Measurements from ENCODE around the gene TOR4A.

Gene TOR4A

GRCh38 chr9:137309368-137310188 lies 32.1 kb downstream of the TOR4A start:
- no peak for DNase-seq
- H3K9me3 ChIP-seq (ENCODE audit: control insufficient read depth, low read length), result no peaks in the 10 kb centered on the region
- no peak overlapping the region for H3K4me3 ChIP-seq (ENCODE audit: insufficient read depth, low read depth, low read length, poor library complexity, severe bottlenecking)

GRCh38 chr9:137310189-137311052 lies 32.9 kb downstream of the TOR4A start:
- H3K4me3 ChIP-seq (ENCODE audit: insufficient read depth, low read depth, low read length, poor library complexity, severe bottlenecking), result no peak overlapping the region
- no peaks in the 10 kb centered on the region for H3K36me3 ChIP-seq (ENCODE audit: control insufficient read depth, insufficient read depth, low read length)
- no peak overlapping the region for H3K27ac ChIP-seq (ENCODE audit: insufficient read depth, low read length, poor library complexity, severe bottlenecking)
- H3K27me3 ChIP-seq (replicated peaks; ENCODE audit: control insufficient read depth, insufficient read depth, low read length, poor library complexity, severe bottlenecking), result peaks cover 2% of the 10 kb centered on the region
- DNase-seq, result no peak
- H3K9me3 ChIP-seq (ENCODE audit: control insufficient read depth, low read length), result no peaks in the 10 kb centered on the region
- H3K4me1 ChIP-seq (ENCODE audit: control insufficient read depth, insufficient read depth, low read length, poor library complexity, severe bottlenecking), result peaks cover 10% of the 10 kb centered on the region

More at GRCh38 chr9:137309368-137310188, 32.1 kb downstream of the TOR4A start:
- H3K4me1 ChIP-seq (ENCODE audit: control insufficient read depth, insufficient read depth, low read length, poor library complexity, severe bottlenecking), result peaks cover 18% of the 10 kb centered on the region
- no peaks in the 10 kb centered on the region for H3K36me3 ChIP-seq (ENCODE audit: control insufficient read depth, insufficient read depth, low read length)
- H3K27ac ChIP-seq (ENCODE audit: insufficient read depth, low read length, poor library complexity, severe bottlenecking), result no peak overlapping the region
- H3K27me3 ChIP-seq (replicated peaks; ENCODE audit: control insufficient read depth, insufficient read depth, low read length, poor library complexity, severe bottlenecking), result no peaks in the 10 kb centered on the region

- DNase-seq, result peak in 1 of 3 donors; percentile 25
- H3K4me1 ChIP-seq (ENCODE audit: control insufficient read depth, insufficient read depth, low read length, poor library complexity, severe bottlenecking), result peaks cover 3% of the 10 kb centered on the region
- no peaks in the 10 kb centered on the region for H3K9me3 ChIP-seq (ENCODE audit: control insufficient read depth, low read length)
- H3K27me3 ChIP-seq (replicated peaks; ENCODE audit: control insufficient read depth, insufficient read depth, low read length, poor library complexity, severe bottlenecking), result peaks cover 6% of the 10 kb centered on the region
- H3K36me3 ChIP-seq (ENCODE audit: control insufficient read depth, insufficient read depth, low read length), result no peaks in the 10 kb centered on the region
- no peak overlapping the region for H3K4me3 ChIP-seq (ENCODE audit: insufficient read depth, low read depth, low read length, poor library complexity, severe bottlenecking)
- H3K27ac ChIP-seq (ENCODE audit: insufficient read depth, low read length, poor library complexity, severe bottlenecking), result no peak overlapping the region
Measured at GRCh38 chr9:137311171-137311985, 33.9 kb downstream of the TOR4A start.

GRCh38 chr9:137311986-137312851 lies 34.7 kb downstream of the TOR4A start:
- H3K4me3 ChIP-seq (ENCODE audit: insufficient read depth, low read depth, low read length, poor library complexity, severe bottlenecking), result no peak overlapping the region
- H3K27ac ChIP-seq (ENCODE audit: insufficient read depth, low read length, poor library complexity, severe bottlenecking), result no peak overlapping the region
- DNase-seq, result no peak
- no peaks in the 10 kb centered on the region for H3K9me3 ChIP-seq (ENCODE audit: control insufficient read depth, low read length)
- no peaks in the 10 kb centered on the region for H3K36me3 ChIP-seq (ENCODE audit: control insufficient read depth, insufficient read depth, low read length)
- peaks cover 10% of the 10 kb centered on the region for H3K27me3 ChIP-seq (replicated peaks; ENCODE audit: control insufficient read depth, insufficient read depth, low read length, poor library complexity, severe bottlenecking)
- H3K4me1 ChIP-seq (ENCODE audit: control insufficient read depth, insufficient read depth, low read length, poor library complexity, severe bottlenecking), result peaks cover 3% of the 10 kb centered on the region

GRCh38 chr9:137312852-137313325 lies 35.4 kb downstream of the TOR4A start:
- H3K9me3 ChIP-seq (ENCODE audit: control insufficient read depth, low read length), result no peaks in the 10 kb centered on the region
- no peak for DNase-seq
- H3K36me3 ChIP-seq (ENCODE audit: control insufficient read depth, insufficient read depth, low read length), result no peaks in the 10 kb centered on the region
- H3K27ac ChIP-seq (ENCODE audit: insufficient read depth, low read length, poor library complexity, severe bottlenecking), result no peak overlapping the region
- peaks cover 10% of the 10 kb centered on the region for H3K27me3 ChIP-seq (replicated peaks; ENCODE audit: control insufficient read depth, insufficient read depth, low read length, poor library complexity, severe bottlenecking)
- peaks cover 3% of the 10 kb centered on the region for H3K4me1 ChIP-seq (ENCODE audit: control insufficient read depth, insufficient read depth, low read length, poor library complexity, severe bottlenecking)
- no peak overlapping the region for H3K4me3 ChIP-seq (ENCODE audit: insufficient read depth, low read depth, low read length, poor library complexity, severe bottlenecking)

- Histone ChIP-seq H3K4me1 (ENCODE audit: control insufficient read depth, insufficient read depth, low read length, poor library complexity, severe bottlenecking) (peaks cover 3% of the 10 kb centered on the region), H3K36me3 (ENCODE audit: control insufficient read depth, insufficient read depth, low read length) (no peaks in the 10 kb centered on the region), H3K27me3 (replicated peaks; ENCODE audit: control insufficient read depth, insufficient read depth, low read length, poor library complexity, severe bottlenecking) (peaks cover 10% of the 10 kb centered on the region), H3K27ac (ENCODE audit: insufficient read depth, low read length, poor library complexity, severe bottlenecking) (no peak overlapping the region), H3K4me3 (ENCODE audit: insufficient read depth, low read depth, low read length, poor library complexity, severe bottlenecking) (no peak overlapping the region), H3K9me3 (ENCODE audit: control insufficient read depth, low read length) (no peaks in the 10 kb centered on the region)
- DNase-seq, result no peak
Measured at GRCh38 chr9:137313326-137313936, 35.9 kb downstream of the TOR4A start.

GRCh38 chr9:137313956-137314560 lies 36.5 kb downstream of the TOR4A start:
- no peaks in the 10 kb centered on the region for H3K9me3 ChIP-seq (ENCODE audit: control insufficient read depth, low read length)
- no peaks in the 10 kb centered on the region for H3K36me3 ChIP-seq (ENCODE audit: control insufficient read depth, insufficient read depth, low read length)
- DNase-seq, result no peak
- peaks cover 10% of the 10 kb centered on the region for H3K27me3 ChIP-seq (replicated peaks; ENCODE audit: control insufficient read depth, insufficient read depth, low read length, poor library complexity, severe bottlenecking)
- H3K27ac ChIP-seq (ENCODE audit: insufficient read depth, low read length, poor library complexity, severe bottlenecking), result no peak overlapping the region
- H3K4me1 ChIP-seq (ENCODE audit: control insufficient read depth, insufficient read depth, low read length, poor library complexity, severe bottlenecking), result peaks cover 3% of the 10 kb centered on the region
- H3K4me3 ChIP-seq (ENCODE audit: insufficient read depth, low read depth, low read length, poor library complexity, severe bottlenecking), result no peak overlapping the region

GRCh38 chr9:137314561-137315560 lies 37.3 kb downstream of the TOR4A start:
- no peak overlapping the region for H3K27ac ChIP-seq (ENCODE audit: insufficient read depth, low read length, poor library complexity, severe bottlenecking)
- H3K9me3 ChIP-seq (ENCODE audit: control insufficient read depth, low read length), result no peaks in the 10 kb centered on the region
- peaks cover 10% of the 10 kb centered on the region for H3K27me3 ChIP-seq (replicated peaks; ENCODE audit: control insufficient read depth, insufficient read depth, low read length, poor library complexity, severe bottlenecking)
- H3K4me1 ChIP-seq (ENCODE audit: control insufficient read depth, insufficient read depth, low read length, poor library complexity, severe bottlenecking), result peaks cover 4% of the 10 kb centered on the region
- DNase-seq, result no peak
- no peaks in the 10 kb centered on the region for H3K36me3 ChIP-seq (ENCODE audit: control insufficient read depth, insufficient read depth, low read length)
- H3K4me3 ChIP-seq (ENCODE audit: insufficient read depth, low read depth, low read length, poor library complexity, severe bottlenecking), result no peak overlapping the region

Data from effector memory CD4-positive, alpha-beta T cell (primary cell).